Cardiac muscle cell (in vitro differentiated cells and primary cell): Measurements from ENCODE around the gene TPRN. TPM values are rescaled to one million over a fixed set of nuclear protein-coding genes. Genes with fewer than 3 reads are reported as not detected.

Source experiments
- DNase-seq, 2 donors: peaks; one replicate each; pipeline versions ENCODE4 v3.0.0 to v3.0.0-alpha.2; 2010 to 2017; ENCODE audit warnings: low read depth in 1 of 2, low spot score in 1 of 2
- H3K27ac ChIP-seq: fragments of 200-600 bp; sonication (generic); 2 replicates; pipeline ENCODE4 v1.5.1; 2016
- H3K27me3 ChIP-seq: fragments of 200-600 bp; sonication (generic); 2 replicates; pipeline ENCODE4 v1.6.0; 2016; ENCODE audit warnings: control low read depth
- H3K36me3 ChIP-seq: fragments of 200-600 bp; sonication (generic); 2 replicates; pipeline ENCODE4 v1.5.1; 2016; ENCODE audit warnings: control low read depth
- H3K4me1 ChIP-seq: fragments of 200-600 bp; sonication (generic); 2 replicates; pipeline ENCODE4 v1.8.1; 2017; ENCODE audit warnings: low read depth, mild to moderate bottlenecking, mixed run types
- H3K4me3 ChIP-seq: fragments of 200-600 bp; sonication (generic); 2 replicates; pipeline ENCODE4 v1.5.1; 2016; ENCODE audit warnings: mild to moderate bottlenecking
- H3K9me3 ChIP-seq: fragments of 200-600 bp; sonication (generic); 2 replicates; pipeline ENCODE4 v1.5.1; 2017; ENCODE audit warnings: low read depth, mild to moderate bottlenecking, control low read depth
- CTCF ChIP-seq: IDR thresholded peaks from 2 replicates; pipeline ENCODE4 v1.5.1; 2012; ENCODE audit warnings: low read depth, mild to moderate bottlenecking, low read length
- polyA plus RNA-seq: library from polyadenylated mRNA; unstranded; fragments of >200 nt; fragmentation: Nextera tagmentation; extraction: Ambion mirVana; gene quantifications from 2 replicates; pipeline ENCODE4 v1.2.1, GENCODE V29; 2016
- total RNA-seq: library from RNA; depleted of rRNA; stranded (reverse); fragments of >200 nt; gene quantifications from 2 replicates; pipeline ENCODE4 v1.2.3, GENCODE V29; 2016

Gene TPRN
- total and polyA plus RNA-seq, 2 experiments from 2014 or later: 31.2 to 34.7 TPM

- peak; percentile 97 for TF ChIP-seq CTCF
- H3K27me3 ChIP-seq: no peaks in the 10 kb centered on the region
- no peaks in the 10 kb centered on the region for H3K36me3 ChIP-seq
- peak overlapping the region; percentile 32 for H3K27ac ChIP-seq
- no peak overlapping the region for H3K4me3 ChIP-seq
- DNase-seq: peak; percentile 80 to 96
- no peaks in the 10 kb centered on the region for H3K9me3 ChIP-seq
- H3K4me1 ChIP-seq: peaks cover 14% of the 10 kb centered on the region
Measured at GRCh38 chr9:137236238-137236935, 35.8 kb upstream of the TPRN start.

DNA sequence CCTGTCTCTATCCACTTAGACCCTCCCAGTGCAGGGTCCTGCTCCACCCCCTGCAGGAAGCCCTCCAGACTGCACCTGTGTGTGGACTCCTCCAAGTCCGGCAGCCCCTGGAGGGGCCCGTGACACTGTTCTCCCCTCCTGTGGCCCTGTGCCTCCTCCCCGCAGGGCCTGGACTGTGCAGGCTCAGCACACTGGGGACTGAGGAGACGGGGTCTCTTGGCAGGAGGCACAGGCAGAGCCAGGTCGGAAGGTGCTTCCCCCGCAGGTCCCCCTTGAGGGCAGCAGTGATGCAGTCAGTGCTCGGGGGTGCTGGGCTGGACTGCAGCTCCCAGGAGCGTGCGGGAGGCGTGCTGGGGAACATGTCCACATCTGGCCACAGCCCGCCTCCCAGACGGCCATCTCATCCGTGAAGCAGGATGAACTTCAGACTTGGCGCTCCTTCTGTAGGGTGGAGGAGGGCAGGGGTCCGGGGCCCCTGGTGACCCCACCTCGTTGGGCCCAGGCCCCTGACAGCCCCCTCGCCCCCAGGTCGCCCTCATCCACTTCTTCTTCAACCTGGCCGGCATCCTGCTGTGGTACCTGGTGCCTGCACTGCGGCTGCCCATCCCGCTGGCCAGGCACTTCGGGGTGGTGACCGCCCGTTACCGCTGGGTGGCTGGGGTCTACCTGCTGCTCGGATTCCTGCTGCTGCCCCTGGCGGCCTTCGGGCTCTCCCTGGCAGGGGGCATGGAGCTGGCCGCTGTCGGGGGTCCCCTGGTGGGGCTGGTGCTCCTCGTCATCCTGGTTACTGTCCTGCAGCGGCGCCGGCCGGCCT lies 35.1 kb upstream of the TPRN start:
- peak overlapping the region; percentile 32 for H3K27ac ChIP-seq
- DNase-seq: no peak
- no peak overlapping the region for H3K4me3 ChIP-seq
- no peaks in the 10 kb centered on the region for H3K36me3 ChIP-seq
- H3K9me3 ChIP-seq: no peaks in the 10 kb centered on the region
- no peak for TF ChIP-seq CTCF
- H3K27me3 ChIP-seq: no peaks in the 10 kb centered on the region
- H3K4me1 ChIP-seq: peaks cover 14% of the 10 kb centered on the region

- DNase-seq: no peak
- Histone ChIP-seq H3K36me3 (no peaks in the 10 kb centered on the region), H3K27me3 (no peaks in the 10 kb centered on the region), H3K9me3 (no peaks in the 10 kb centered on the region), H3K4me3 (no peak overlapping the region), H3K27ac (no peak overlapping the region), H3K4me1 (peaks cover 14% of the 10 kb centered on the region)
- no peak for TF ChIP-seq CTCF
Measured at GRCh38 chr9:137234758-137235423, 34.4 kb upstream of the TPRN start.

DNA sequence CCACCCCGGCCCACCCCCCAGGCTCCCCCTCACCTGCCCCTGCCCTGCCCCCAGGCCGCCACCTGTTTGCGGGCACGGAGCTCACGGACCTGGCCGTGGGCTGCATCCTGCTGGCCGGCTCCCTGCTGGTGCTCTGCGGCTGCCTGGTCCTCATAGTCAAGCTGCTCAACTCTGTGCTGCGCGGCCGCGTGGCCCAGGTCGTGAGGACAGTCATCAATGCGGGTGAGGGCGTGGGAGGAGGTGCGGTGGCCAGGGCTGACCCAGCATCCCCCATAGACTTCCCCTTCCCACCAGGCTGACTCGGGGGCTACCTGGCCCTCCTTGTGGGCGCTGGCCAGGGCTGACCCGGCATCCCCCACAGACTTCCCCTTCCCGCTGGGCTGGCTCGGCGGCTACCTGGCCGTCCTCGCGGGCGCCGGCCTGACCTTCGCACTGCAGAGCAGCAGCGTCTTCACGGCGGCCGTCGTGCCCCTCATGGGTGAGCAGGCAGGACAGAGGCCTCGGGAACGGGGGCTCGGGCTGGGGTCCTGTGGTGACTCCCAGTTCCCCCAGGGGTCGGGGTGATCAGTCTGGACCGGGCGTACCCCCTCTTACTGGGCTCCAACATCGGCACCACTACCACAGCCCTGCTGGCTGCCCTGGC lies 33.6 kb upstream of the TPRN start:
- H3K4me1 ChIP-seq: peaks cover 14% of the 10 kb centered on the region
- no peaks in the 10 kb centered on the region for H3K36me3 ChIP-seq
- no peak overlapping the region for H3K4me3 ChIP-seq
- TF ChIP-seq CTCF: no peak
- no peaks in the 10 kb centered on the region for H3K9me3 ChIP-seq
- DNase-seq: no peak
- H3K27ac ChIP-seq: no peak overlapping the region
- no peaks in the 10 kb centered on the region for H3K27me3 ChIP-seq
